ENCODE data around the gene AADACL3.

Gene AADACL3

DNA sequence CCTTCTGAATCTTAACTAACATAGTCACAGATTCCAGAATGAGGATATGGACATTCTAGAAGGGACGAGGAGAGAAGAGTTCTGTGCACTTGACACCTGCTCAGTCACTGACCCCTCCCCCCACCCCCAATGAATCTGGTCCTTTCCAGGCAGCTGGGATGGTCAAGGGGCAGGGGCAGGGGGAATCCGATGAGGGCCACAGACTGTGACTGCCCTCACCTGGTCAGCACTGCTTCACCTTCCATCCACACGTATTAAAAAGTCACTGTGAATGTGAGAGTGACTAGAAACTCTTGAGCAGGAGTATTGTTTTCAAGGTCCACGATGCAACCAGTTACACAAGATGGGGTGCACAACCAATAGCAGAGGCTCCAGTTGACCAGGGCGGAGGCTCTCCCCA is 48.1 kb downstream of the AADACL3 start:
- no peak for DNase-seq
- TF ChIP-seq GATA1 (IDR thresholded peaks at IDR 0.05; ENCODE audit: low read depth, low read length) (no peak), POLR2A (IDR thresholded peaks at IDR 0.05; ENCODE audit: low read length) (no peak)

DNA sequence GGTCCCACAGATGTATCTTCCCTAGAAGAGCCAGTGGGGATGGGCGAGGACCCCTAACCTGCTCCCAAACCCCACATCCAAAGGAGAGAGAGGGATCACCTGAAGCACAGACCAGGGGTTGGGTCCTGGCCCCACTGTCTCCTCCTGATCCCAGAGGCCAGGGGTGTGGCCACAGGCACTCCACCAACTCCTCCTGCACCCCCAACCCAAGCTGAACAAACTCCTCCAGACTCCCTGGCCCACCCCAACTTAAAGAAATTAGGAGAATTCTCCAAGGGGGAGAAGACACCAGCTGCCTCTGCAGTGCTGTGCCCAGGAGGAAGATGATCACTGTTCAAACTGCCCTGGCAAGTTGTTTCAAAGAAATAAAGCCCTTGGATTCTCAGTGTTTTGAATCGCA is 53.1 kb downstream of the AADACL3 start:
- TF ChIP-seq GATA1 (IDR thresholded peaks at IDR 0.05; ENCODE audit: low read depth, low read length) (no peak), POLR2A (IDR thresholded peaks at IDR 0.05; ENCODE audit: low read length) (no peak)
- no peak for DNase-seq

DNA sequence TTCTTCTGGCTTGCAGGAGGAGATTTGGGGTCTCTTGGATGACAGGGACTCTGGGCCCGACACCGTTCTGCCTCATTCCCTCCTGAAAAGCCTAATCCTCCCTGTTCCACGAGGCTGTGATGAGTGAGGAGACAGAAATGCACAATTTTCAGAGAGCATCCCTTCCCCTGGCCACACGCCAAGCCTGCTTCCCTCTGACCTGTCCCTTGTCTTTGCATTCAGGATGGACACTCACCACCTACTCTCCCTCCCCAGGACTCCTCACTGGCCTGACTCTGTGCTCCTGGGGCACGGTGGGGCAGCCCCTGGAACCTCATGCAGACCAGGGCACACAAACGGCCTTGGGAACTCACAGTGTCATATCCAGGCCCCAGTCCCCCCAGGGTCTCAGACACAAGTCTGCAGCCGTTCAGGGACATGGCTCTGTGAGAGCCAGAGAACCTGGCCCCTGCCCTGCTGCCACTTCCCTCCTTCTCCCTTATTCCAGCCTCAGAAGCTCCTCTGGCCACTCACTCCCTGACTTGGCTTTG is 54.1 kb downstream of the AADACL3 start:
- no peak for TF ChIP-seq GATA1 (IDR thresholded peaks at IDR 0.05; ENCODE audit: low read depth, low read length)
- no peak for DNase-seq

DNA sequence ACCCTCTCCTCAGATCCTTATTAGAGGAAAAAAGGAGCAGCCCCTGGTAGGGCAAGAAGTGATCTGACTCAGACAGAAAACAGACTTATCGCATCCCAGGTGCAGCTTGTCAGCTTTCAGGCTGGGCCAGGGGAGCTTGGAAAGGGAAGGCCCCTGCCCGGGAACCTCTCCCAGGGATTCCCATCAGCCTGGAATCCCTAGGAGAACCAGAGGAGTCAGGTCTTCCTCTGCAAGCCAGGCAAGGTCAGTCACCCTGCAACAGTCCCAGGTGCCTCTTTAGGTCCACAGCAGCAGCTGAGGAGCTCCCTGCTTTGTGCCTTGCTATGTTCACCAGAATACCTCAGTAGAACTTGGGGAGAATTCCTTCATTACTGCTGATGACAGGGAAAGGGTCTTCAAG is 54.7 kb downstream of the AADACL3 start:
- no peak for DNase-seq
- TF ChIP-seq GATA1 (IDR thresholded peaks at IDR 0.05; ENCODE audit: low read depth, low read length) (no peak), POLR2A (IDR thresholded peaks at IDR 0.05; ENCODE audit: low read length) (no peak)

DNA sequence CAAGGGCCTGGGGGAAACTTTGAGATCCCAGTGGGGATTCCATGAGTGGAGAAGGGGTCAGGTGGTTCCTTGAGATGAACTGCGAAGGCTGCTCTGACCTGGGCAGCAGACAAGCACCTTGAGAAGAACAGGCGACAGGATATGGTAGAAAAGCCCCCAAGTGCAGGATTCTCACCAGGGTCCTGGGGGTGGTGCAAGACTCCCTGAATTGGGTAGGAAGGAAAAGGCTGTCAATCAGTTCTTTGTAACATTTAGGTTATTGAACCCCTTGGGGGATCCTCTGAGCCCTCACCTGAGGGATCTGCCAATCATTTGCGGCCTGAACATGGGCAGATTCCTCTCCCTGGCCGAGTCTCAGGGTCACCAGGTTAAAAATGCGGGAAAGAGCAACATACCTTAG is 55.3 kb downstream of the AADACL3 start:
- no peak for DNase-seq
- TF ChIP-seq POLR2A (IDR thresholded peaks at IDR 0.05; ENCODE audit: low read length) (no peak), GATA1 (IDR thresholded peaks at IDR 0.05; ENCODE audit: low read depth, low read length) (no peak)

DNA sequence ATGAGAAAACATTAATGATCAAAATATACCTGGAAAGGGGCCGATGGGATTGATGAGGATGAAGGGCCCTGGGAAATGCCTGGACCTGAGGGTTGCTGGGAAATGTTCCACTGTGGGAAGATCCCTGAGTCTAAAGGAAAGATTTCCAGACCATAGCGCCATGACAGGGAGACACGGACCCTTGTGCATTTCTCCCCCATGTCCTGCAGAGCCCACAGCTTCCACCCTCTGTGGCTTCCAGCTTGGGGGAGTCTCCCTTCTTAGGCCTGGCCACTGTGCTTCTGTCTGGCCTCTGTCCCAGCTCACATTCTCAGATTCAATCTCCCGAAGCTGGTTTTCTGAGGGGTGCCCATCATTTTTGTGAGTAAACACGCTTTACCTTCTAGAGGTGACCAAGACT is 56.6 kb downstream of the AADACL3 start:
- TF ChIP-seq GATA1 (IDR thresholded peaks at IDR 0.05; ENCODE audit: low read depth, low read length) (no peak), POLR2A (IDR thresholded peaks at IDR 0.05; ENCODE audit: low read length) (no peak)
- DNase-seq: no peak

DNA sequence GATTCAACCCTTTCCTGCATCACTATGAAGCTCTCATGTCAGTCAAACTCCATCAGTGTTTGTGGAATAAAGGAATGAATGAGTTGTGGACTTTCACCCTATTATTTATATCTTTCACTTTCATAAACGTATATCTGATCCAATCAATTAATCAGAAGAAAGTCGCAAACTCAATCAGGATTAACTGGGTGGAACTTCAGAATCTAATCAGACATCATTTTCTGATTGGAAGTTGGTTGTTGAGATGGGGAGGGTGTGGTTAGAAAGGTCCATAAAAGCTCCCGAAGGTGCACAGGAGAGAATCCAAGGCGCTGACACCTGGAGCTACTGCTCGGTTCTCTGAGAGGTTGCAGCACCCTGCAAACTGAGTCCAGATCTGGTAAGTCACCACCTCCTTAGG is 57.5 kb downstream of the AADACL3 start, which contains the start of gene PRAMEF12:
PRAMEF12 (plus strand) TSS at position 301 of the 400 bp plus-strand sequence. CDS start 1,130 bp downstream, outside the sequence.
- no peak for DNase-seq
- TF ChIP-seq GATA1 (IDR thresholded peaks at IDR 0.05; ENCODE audit: low read depth, low read length) (no peak), POLR2A (IDR thresholded peaks at IDR 0.05; ENCODE audit: low read length) (no peak)

DNA sequence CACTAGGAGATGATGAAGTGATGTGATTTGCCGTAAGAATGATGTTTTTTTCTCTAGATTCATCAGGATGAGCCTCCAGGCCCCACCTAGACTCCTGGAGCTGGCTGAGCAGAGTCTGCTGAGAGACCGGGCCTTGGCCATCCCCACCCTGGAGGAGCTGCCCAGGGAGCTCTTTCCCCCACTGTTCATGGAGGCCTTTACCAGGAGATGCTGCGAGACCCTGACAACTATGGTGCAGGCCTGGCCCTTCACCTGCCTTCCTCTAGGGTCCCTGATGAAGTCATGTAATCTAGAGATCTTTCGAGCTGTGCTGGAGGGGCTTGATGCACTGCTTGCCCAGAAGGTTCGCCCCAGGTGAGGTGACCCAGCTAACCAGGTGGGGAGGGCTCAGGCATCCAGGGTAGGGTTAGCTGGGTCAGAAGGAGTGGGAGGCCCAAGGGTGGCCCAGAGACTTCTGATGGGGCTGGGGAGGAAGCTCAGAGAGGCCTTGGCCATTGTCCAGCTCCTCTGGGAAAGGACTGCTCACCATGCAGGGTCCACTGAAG is 59.0 kb downstream of the AADACL3 start:
- no peak for DNase-seq
- TF ChIP-seq GATA1 (IDR thresholded peaks at IDR 0.05; ENCODE audit: low read depth, low read length) (no peak), POLR2A (IDR thresholded peaks at IDR 0.05; ENCODE audit: low read length) (no peak)

DNA sequence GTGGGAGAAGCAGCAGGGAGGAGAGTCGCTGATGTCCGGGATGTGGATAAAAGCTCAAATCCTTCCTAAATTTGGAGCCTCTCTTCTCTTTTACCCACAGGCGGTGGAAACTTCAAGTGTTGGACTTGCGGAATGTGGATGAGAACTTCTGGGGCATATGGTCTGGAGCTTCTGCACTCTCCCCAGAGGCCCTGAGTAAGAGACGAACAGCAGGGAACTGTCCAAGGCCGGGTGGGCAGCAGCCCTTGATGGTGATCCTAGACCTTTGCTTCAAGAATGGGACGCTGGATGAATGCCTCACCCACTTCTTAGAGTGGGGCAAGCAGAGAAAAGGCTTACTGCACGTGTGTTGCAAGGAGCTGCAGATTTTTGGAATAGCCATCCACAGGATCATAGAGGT is 59.5 kb downstream of the AADACL3 start:
- DNase-seq: no peak
- TF ChIP-seq GATA1 (IDR thresholded peaks at IDR 0.05; ENCODE audit: low read depth, low read length) (no peak), POLR2A (IDR thresholded peaks at IDR 0.05; ENCODE audit: low read length) (no peak)

DNA sequence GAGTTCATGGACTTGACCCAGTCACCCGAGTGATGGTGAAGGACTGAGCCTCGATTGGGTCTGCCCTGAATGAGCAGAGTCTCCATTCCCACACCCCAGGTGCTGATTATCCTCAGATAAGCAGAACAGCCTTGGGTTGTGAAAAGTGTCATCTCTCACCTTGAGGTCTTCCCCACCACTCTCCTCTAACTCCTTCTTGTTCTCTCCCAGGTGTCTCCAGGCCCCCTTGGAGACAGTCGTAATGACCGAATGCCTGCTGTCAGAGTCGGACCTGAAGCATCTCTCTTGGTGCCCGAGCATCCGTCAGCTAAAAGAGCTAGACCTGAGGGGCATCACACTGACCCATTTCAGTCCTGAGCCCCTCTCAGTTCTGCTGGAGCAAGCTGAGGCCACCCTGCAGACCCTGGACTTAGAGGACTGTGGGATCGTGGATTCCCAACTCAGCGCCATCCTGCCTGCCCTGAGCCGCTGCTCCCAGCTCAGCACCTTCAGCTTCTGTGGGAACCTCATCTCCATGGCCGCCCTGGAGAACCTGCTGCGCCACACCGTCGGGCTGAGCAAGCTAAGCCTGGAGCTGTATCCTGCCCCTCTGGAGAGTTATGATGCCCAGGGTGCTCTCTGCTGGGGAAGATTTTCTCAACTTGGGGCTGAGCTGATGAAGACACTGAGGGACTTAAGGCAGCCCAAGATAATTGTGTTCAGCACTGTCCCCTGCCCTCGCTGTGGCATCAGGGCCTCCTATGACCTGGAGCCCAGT is 61.1 kb downstream of the AADACL3 start:
- DNase-seq: no peak

More for the DNA sequence above, 61.1 kb downstream of the AADACL3 start:
- TF ChIP-seq GATA1 (IDR thresholded peaks at IDR 0.05; ENCODE audit: low read depth, low read length) (no peak), POLR2A (IDR thresholded peaks at IDR 0.05; ENCODE audit: low read length) (no peak)
